HG02678 (cell line): ENCODE results near the gene DOCK1.

ENCODE experiments used
- ATAC-seq: cut with Tn5 transposase; IDR thresholded peaks from one replicate; pipeline ENCODE4 v1.9.1; 2021; ENCODE audit warnings: mild to moderate bottlenecking, moderate library complexity; ENCODE audit not compliant: unreplicated experiment

Gene DOCK1

GRCh38 chr10:127374074-127374680 lies 468.9 kb downstream of the DOCK1 start:
- no peak for ATAC-seq

GRCh38 chr10:127374901-127375300 lies 469.7 kb downstream of the DOCK1 start:
- no peak for ATAC-seq

- ATAC-seq, result no peak
Observed at GRCh38 chr10:127375461-127375860, 470.2 kb downstream of the DOCK1 start.

- no peak for ATAC-seq
Observed at GRCh38 chr10:127376071-127376470, 470.8 kb downstream of the DOCK1 start.

DNA sequence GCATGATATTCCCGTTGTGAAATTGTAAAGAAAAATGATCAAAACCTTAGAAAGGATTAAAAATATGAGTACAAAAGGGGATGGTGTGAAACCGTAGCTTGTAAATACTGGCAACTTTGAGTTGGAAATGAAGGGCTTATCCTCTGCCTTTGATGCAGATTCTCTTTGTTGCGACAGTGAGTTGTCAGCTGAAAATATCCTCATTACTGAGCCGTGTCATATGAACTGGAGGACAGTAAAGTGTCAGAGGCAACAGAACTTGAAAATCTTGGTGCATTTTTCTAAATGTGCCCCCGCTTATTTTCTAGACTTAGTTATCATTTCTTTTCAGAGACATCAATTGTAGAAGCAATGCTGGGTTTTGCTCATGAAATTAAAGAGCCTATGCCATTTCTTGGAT lies 473.4 kb downstream of the DOCK1 start:
- no peak for ATAC-seq

GRCh38 chr10:127384532-127384931 lies 479.3 kb downstream of the DOCK1 start:
- no peak for ATAC-seq

DNA sequence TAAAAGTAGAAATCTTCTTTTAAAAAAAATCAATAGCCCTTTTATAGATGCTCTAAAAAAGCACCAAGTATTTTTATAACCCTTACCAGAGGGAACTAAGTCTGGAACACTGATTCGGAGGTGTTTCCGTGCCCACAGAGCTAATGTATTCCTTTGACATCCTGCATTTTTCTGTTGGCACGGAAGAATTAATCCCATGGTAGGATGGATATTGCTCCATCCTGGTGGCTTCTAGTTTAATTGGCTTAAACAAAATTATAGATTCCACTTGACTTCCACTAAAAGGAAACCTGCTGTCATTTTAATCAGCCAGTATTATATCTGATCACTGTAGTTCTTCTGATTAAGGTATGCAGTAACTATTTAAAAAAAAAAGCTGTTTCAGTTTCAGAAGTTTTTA lies 479.8 kb downstream of the DOCK1 start:
- no peak for ATAC-seq

GRCh38 chr10:127386606-127387327 lies 481.5 kb downstream of the DOCK1 start:
- ATAC-seq, result no peak

DNA sequence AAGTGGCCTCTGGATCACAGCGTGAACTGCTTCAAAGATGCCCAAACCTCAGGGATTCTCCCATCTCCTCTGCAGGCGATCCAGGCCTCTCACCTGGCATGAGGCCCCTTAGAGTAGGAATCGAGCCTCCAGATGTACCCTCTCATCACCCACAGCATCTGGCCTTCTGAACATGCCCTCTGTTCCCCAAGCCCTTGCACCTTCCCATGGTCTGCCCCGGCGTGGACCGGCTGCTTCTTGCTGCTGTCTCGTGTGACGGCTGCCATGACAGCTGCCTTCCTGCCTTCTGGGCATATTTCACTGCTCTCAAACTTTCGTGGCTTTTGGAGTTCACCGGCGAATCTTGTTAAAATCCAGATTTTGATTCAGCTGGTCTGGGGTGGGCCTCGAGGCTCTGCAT lies 486.6 kb downstream of the DOCK1 start:
- no peak for ATAC-seq

GRCh38 chr10:127392351-127393235 lies 487.4 kb downstream of the DOCK1 start:
- no peak for ATAC-seq

- ATAC-seq, result no peak
Observed at GRCh38 chr10:127398140-127398970, 493.1 kb downstream of the DOCK1 start.

DNA sequence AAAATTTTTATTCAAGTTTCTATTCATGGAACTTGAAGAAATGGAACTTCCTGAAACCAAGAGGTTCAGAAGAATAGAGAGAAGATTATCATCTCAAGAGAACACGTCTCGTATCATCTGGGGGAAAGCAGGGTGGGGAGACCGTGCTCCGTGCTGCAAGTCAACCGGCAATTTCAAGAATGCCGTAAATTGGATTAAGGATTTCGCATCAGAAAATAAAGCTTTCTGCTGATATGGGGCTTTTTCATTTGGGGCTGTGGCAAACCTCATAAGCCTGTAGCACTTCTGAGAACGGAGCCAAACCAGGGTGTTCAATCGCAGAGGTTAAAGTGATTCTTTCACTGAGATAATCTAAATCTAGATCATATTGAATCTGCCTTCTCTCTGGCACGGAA lies 493.7 kb downstream of the DOCK1 start:
- ATAC-seq, result no peak

- no peak for ATAC-seq
Observed at GRCh38 chr10:127399668-127400067, 494.4 kb downstream of the DOCK1 start.

GRCh38 chr10:127400216-127400615 lies 495.0 kb downstream of the DOCK1 start:
- no peak for ATAC-seq

DNA sequence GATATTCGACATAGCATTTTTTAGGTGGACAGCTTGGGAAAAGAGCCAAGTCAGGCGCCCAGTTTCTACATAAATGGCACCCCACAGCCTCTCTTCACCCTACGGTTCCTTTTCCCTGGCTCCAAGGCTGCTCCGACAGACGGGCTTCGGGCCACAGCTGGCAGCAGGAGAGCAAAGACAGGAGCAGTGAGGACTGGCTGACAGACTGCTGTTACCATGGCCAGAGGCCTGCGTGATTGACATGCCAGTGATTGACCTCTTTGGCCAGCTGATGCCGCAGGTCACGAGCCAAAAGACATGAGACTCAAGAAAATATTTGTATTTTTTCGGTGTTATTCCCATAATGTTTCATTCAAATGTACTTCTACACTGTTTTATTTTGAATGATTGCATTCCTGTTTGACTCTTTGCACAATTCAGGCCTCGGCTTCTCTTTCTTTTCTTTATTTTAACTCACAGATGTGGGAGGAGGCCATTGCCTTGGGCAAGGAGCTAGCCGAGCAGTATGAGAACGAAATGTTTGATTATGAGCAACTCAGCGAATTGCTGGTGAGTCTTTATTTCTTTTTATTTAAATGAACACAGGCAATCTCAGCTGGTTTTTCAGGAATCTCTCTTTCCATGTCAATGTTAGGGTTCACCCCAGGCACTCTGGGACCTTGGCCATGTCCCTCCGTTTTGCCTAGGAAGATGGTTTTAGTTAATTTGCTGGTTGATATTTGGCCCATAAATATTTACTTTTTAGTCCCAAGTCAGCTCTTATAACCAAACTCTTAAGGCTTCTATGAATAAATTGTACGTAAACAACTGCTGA lies 497.6 kb downstream of the DOCK1 start:
- no peak for ATAC-seq

- ATAC-seq, result no peak
Observed at GRCh38 chr10:127405221-127405620, 500.0 kb downstream of the DOCK1 start.

- ATAC-seq, result no peak
Observed at GRCh38 chr10:127406018-127406550, 500.9 kb downstream of the DOCK1 start.

GRCh38 chr10:127407551-127407950 lies 502.3 kb downstream of the DOCK1 start:
- no peak for ATAC-seq

- ATAC-seq, result no peak
Observed at GRCh38 chr10:127408112-127408710, 503.0 kb downstream of the DOCK1 start.
